ENCODE data around the gene KAT7.

- no peak for TF ChIP-seq POLR2A (IDR thresholded peaks at IDR 0.05)
- no peak for TF ChIP-seq CTCF (IDR thresholded peaks at IDR 0.05)
These were observed 85.0 kb downstream of the KAT7 start for GRCh38 chr17:49873466-49873865.

Measured in lower leg skin (tissue), 3 donors.